ENCODE data around the gene CCSER1.

- TF ChIP-seq, protein P1, sequence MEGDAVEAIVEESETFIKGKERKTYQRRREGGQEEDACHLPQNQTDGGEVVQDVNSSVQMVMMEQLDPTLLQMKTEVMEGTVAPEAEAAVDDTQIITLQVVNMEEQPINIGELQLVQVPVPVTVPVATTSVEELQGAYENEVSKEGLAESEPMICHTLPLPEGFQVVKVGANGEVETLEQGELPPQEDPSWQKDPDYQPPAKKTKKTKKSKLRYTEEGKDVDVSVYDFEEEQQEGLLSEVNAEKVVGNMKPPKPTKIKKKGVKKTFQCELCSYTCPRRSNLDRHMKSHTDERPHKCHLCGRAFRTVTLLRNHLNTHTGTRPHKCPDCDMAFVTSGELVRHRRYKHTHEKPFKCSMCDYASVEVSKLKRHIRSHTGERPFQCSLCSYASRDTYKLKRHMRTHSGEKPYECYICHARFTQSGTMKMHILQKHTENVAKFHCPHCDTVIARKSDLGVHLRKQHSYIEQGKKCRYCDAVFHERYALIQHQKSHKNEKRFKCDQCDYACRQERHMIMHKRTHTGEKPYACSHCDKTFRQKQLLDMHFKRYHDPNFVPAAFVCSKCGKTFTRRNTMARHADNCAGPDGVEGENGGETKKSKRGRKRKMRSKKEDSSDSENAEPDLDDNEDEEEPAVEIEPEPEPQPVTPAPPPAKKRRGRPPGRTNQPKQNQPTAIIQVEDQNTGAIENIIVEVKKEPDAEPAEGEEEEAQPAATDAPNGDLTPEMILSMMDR (conservative IDR thresholded peaks at IDR 0.05 in 1 of 2, IDR thresholded peaks at IDR 0.05 in 1 of 2; ENCODE audit: extremely low read depth in 1 of 2, insufficient read depth in 1 of 2, low read depth in 1 of 2, low read length in 2 of 2) = no peak
- no peak for TF ChIP-seq EZH2 (IDR thresholded peaks at IDR 0.05; ENCODE audit: borderline replicate concordance, low read length)
These were observed 1093.1 kb downstream of the CCSER1 start for GRCh38 chr4:91220315-91220714.

Measured in mammary epithelial cell (primary cell).